Left ventricle myocardium inferior (tissue), 1 donor: ENCODE measurements around the gene HAO1. TPM values are rescaled to one million over a fixed set of nuclear protein-coding genes. Genes with fewer than 3 reads are reported as not detected.

Experiments
- DNase-seq: peaks from one replicate; pipeline ENCODE4 v3.0.0-alpha.2; 2020
- H3K27ac ChIP-seq: fragments of 200-600 bp; replicated peaks from 2 replicates; pipeline ENCODE4 v1.8.0; 2021
- H3K27me3 ChIP-seq: fragments of 200-600 bp; 2 replicates; pipeline ENCODE4 v1.8.0; 2021; ENCODE audit warnings: low read depth
- H3K36me3 ChIP-seq: fragments of 200-600 bp; 2 replicates; pipeline ENCODE4 v1.8.0; 2021
- H3K4me1 ChIP-seq: fragments of 200-600 bp; 2 replicates; pipeline ENCODE4 v1.8.0; 2021
- H3K4me3 ChIP-seq: fragments of 200-600 bp; 2 replicates; pipeline ENCODE4 v1.8.0; 2021; ENCODE audit warnings: mild to moderate bottlenecking, moderate library complexity
- H3K9me3 ChIP-seq: fragments of 200-600 bp; replicated peaks from 2 replicates; pipeline ENCODE4 v1.8.0; 2021
- intact Hi-C: fragments of 100-400 bp; cut with micrococcal nuclease; formaldehyde crosslinking; loops from one replicate; pipeline ENCODE4 v1.11.0; 2022
- total RNA-seq: library from RNA; stranded (reverse); fragmentation: NEBNext Ultra II Directional; extraction: Animal tissue kit (Norgen Biotek cat#: 25700); gene quantifications from one replicate; pipeline ENCODE4 v1.2.1, GENCODE V29; 2021
- TF ChIP-seq, protein P1 (sequence below): fragments of 200-600 bp; IDR thresholded peaks from 2 replicates; pipeline ENCODE4 v1.8.0; 2021; ENCODE audit warnings: antibody characterized with exemption, mild to moderate bottlenecking, borderline replicate concordance
- donor health status: DM: no; HTN: yes; CAD: no; lungs with severe emphysema.

The HAO1 gene
- total RNA-seq, 1 donor from 2014 or later: not detected

DNA sequence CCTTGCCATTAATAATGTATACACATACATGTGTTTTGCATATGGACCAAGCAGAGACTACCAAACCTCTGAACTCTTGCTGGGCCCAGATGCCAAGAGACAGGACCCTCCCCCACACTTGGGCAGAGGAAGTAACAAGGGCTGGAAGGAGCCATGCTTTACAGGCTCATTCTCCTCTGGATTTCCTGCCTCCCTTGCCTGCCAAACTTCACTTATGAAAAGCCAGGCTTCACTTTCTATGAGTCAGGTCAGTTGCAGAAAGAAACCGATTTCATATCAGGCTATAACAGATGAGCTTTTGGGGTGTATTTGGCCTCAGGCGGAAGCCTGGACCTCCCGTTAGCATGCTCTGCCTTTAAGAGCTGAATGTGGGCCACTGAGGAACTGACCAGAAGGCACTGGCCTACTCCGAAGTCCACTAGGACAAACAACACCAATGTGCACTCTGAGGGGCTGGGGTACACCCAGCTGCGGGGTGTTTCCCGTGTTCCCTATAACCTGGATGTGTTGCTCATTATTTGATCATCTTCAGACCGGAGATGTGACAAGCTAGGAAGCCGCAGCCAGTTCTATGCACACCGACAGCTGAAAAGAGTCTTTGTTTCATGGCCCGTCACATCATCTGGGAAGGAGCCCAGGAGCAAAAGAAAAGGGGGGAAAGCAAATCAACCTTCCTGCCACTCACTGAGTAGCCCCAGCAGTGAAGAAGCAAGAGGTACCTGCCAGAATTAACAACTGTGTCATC lies 28.5 kb downstream of the HAO1 start:
- no peak for DNase-seq
- TF ChIP-seq, protein P1, sequence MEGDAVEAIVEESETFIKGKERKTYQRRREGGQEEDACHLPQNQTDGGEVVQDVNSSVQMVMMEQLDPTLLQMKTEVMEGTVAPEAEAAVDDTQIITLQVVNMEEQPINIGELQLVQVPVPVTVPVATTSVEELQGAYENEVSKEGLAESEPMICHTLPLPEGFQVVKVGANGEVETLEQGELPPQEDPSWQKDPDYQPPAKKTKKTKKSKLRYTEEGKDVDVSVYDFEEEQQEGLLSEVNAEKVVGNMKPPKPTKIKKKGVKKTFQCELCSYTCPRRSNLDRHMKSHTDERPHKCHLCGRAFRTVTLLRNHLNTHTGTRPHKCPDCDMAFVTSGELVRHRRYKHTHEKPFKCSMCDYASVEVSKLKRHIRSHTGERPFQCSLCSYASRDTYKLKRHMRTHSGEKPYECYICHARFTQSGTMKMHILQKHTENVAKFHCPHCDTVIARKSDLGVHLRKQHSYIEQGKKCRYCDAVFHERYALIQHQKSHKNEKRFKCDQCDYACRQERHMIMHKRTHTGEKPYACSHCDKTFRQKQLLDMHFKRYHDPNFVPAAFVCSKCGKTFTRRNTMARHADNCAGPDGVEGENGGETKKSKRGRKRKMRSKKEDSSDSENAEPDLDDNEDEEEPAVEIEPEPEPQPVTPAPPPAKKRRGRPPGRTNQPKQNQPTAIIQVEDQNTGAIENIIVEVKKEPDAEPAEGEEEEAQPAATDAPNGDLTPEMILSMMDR: no peak
- intact Hi-C loops: no loop called here
- no peaks in the 10 kb centered on the region for H3K9me3 ChIP-seq
- H3K36me3 ChIP-seq: no peaks in the 10 kb centered on the region
- no peaks in the 10 kb centered on the region for H3K27me3 ChIP-seq
- H3K27ac ChIP-seq: no peak overlapping the region
- no peak overlapping the region for H3K4me3 ChIP-seq
- peaks cover 13% of the 10 kb centered on the region for H3K4me1 ChIP-seq

DNA sequence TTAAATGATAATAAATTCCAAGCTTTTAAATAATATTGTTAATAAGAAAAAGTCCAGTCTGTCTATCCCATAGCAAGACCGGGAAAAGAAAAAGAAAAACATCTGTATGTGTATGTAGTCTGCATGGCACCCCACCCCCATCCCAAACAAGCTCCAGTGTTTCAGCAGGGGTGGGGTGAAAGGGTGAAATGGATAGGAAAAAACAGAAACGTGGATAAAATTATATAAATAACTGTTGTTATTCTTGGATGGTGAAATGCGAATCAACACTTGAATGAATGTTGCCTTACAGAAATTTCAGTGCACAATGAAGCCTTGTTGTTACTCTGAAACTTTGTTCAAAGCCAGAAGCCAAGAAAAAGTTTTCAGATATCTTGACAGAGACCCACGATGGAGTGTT lies 31.4 kb downstream of the HAO1 start:
- no peaks in the 10 kb centered on the region for H3K27me3 ChIP-seq
- no peaks in the 10 kb centered on the region for H3K36me3 ChIP-seq
- no peak overlapping the region for H3K4me3 ChIP-seq
- intact Hi-C loops: no loop called here
- no peak overlapping the region for H3K27ac ChIP-seq
- H3K9me3 ChIP-seq: no peaks in the 10 kb centered on the region
- H3K4me1 ChIP-seq: peaks cover 13% of the 10 kb centered on the region
- no peak for DNase-seq
- TF ChIP-seq, protein P1: no peak

DNA sequence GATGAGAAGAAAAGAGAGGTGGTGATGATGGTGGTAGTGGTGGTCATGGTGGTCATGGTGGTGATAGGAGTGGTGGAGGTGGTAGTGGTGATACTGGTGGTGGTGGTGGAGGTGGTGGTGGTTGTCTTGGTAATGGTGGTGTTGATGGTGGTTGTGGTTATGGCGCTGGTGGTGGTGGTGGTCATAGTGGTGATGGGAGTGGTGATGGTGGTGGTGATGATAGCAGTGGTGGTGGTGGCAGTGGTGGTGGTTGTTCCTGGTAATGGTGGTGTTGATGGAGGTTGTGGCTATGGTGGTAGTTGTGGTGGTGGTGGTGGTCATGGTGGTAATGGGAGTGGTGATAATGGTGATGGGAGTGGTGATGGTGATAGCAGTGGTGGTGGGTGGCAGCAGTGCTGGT lies 36.8 kb downstream of the HAO1 start:
- Histone ChIP-seq H3K9me3 (peaks cover 5% of the 10 kb centered on the region), H3K4me3 (no peak overlapping the region), H3K27me3 (no peaks in the 10 kb centered on the region), H3K4me1 (no peaks in the 10 kb centered on the region), H3K27ac (no peak overlapping the region), H3K36me3 (no peaks in the 10 kb centered on the region)
- no peak for DNase-seq
- intact Hi-C loops: no loop called here
- TF ChIP-seq, protein P1: no peak

DNA sequence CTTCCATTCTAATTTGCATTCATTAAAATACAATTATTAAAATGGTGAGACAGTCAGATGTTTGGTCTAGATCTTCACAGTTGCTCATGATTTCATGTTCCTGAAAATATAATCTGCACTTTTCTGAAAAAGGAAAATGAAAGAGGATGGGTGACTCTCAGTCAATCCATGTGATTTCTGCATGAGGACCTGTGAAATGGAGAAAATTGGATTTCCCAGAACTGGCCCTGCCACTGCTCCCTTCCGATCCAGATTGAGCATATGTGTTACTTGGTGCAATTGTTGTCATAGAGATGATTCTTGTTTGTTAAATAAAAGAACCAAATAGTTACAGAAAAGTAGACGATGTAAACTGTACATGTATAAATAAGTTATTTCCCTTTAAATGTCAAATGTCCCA lies 37.4 kb downstream of the HAO1 start:
- H3K27me3 ChIP-seq: no peaks in the 10 kb centered on the region
- no peak overlapping the region for H3K4me3 ChIP-seq
- no peak overlapping the region for H3K27ac ChIP-seq
- intact Hi-C loops: no loop called here
- peaks cover 5% of the 10 kb centered on the region for H3K9me3 ChIP-seq
- no peak for DNase-seq
- H3K4me1 ChIP-seq: no peaks in the 10 kb centered on the region
- TF ChIP-seq, protein P1: no peak
- H3K36me3 ChIP-seq: no peaks in the 10 kb centered on the region

DNA sequence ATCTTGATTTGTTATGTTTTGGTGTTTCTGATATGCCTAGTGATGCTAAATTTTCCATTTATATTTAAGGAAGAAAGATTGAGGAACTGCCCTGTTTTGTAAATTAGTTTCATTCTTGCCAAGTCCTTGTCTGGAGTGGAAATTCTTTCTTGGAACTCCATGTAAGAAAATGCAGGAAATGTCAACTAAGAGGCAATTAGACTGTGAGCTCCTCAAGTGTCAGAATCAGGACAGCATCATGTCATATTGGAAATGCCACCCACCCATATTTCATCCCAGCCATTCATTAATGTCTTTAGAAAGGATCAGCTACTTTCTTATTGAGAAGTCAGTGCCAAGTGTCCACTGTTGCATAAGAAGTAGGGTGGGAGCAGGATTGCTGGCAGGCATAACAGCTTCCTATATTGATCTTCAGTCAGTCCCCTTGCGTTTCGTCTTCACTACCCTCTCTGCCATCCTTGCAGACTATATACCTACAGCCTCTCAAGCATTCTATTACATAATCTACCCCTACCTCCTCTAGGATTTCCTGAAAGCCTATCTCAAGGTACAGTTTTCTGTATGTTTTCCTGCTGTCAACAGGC lies 42.4 kb downstream of the HAO1 start:
- TF ChIP-seq, protein P1: no peak
- no peak overlapping the region for H3K27ac ChIP-seq
- no peaks in the 10 kb centered on the region for H3K27me3 ChIP-seq
- intact Hi-C loops: no loop called here
- H3K36me3 ChIP-seq: no peaks in the 10 kb centered on the region
- DNase-seq: no peak
- no peaks in the 10 kb centered on the region for H3K4me1 ChIP-seq
- peaks cover 5% of the 10 kb centered on the region for H3K9me3 ChIP-seq
- no peak overlapping the region for H3K4me3 ChIP-seq
